Suprapubic skin (tissue), 4 donors: ENCODE results near the gene IKZF2. TPM values are rescaled to one million over a fixed set of nuclear protein-coding genes. Genes with fewer than 3 reads are reported as not detected.

Experiments used
- DNase-seq, 2 donors: peaks; one replicate each; pipeline ENCODE4 v3.0.0-alpha.2; 2019; ENCODE audit warnings: low spot score in 2 of 2
- H3K27ac ChIP-seq: fragments of 200-600 bp; sonication (generic); one replicate; pipeline ENCODE4 v1.5.1; 2019
- H3K27me3 ChIP-seq: fragments of 200-600 bp; sonication (generic); one replicate; pipeline ENCODE4 v1.5.1; 2019
- H3K36me3 ChIP-seq: fragments of 200-600 bp; sonication (generic); one replicate; pipeline ENCODE4 v1.5.1; 2019
- H3K4me1 ChIP-seq: fragments of 200-600 bp; sonication (generic); one replicate; pipeline ENCODE4 v1.5.1; 2019
- H3K4me3 ChIP-seq: fragments of 200-600 bp; sonication (generic); one replicate; pipeline ENCODE4 v1.5.1; 2019; ENCODE audit warnings: mild to moderate bottlenecking
- H3K9me3 ChIP-seq: fragments of 200-600 bp; sonication (generic); one replicate; pipeline ENCODE4 v1.5.1; 2019
- EP300 ChIP-seq: sonication (generic); formaldehyde crosslinking; IDR thresholded peaks from one replicate; pipeline ENCODE4 v1.6.1; 2017; ENCODE audit warnings: antibody characterized with exemption
- POLR2A ChIP-seq, 2 donors: fragments of 450-650 bp; IDR thresholded peaks; one replicate each; pipeline ENCODE4 v1.6.1; 2017; ENCODE audit warnings: antibody characterized with exemption in 2 of 2, mild to moderate bottlenecking in 2 of 2, moderate library complexity in 2 of 2
- POLR2AphosphoS5 ChIP-seq, 3 donors: sonication (generic); formaldehyde crosslinking; IDR thresholded peaks; one replicate each; pipeline ENCODE4 v1.6.1; 2017; ENCODE audit warnings: antibody characterized with exemption in 3 of 3
- WGBS: methylation state at CpG from one replicate; pipeline ENCODE4 v1.1.5; 2018; 5-methylcytosine and 5-hydroxymethylcytosine counted together
- total RNA-seq, 4 donors: library from RNA; depleted of rRNA; stranded (reverse); fragments of >200 nt; gene quantifications; one replicate each; pipeline ENCODE4 v1.1.0, GENCODE V29; 2016
- TF ChIP-seq, protein P1 (sequence below), 2 donors: fragments of 200-600 bp in 1 of 2; fragments of 450-650 bp in 1 of 2; sonication (generic) in 1 of 2; IDR thresholded peaks; one replicate each; pipeline ENCODE4 v1.5.1; 2016 to 2019; ENCODE audit warnings: antibody characterized with exemption in 2 of 2, mild to moderate bottlenecking in 1 of 2, moderate library complexity in 1 of 2

The IKZF2 gene
- total RNA-seq, 4 donors from 2014 or later, result 38.3 to 95.3 (median 66.5) TPM

- Histone ChIP-seq H3K36me3 (no peaks in the 10 kb centered on the region), H3K27ac (peak overlapping the region; percentile 96), H3K9me3 (no peaks in the 10 kb centered on the region), H3K4me1 (peaks cover 47% of the 10 kb centered on the region), H3K4me3 (peak overlapping the region; percentile 75), H3K27me3 (no peaks in the 10 kb centered on the region)
- WGBS, result 45% methylated on average over 2 of the region's 2 CpGs
- DNase-seq, result no peak
- TF ChIP-seq, protein P1, sequence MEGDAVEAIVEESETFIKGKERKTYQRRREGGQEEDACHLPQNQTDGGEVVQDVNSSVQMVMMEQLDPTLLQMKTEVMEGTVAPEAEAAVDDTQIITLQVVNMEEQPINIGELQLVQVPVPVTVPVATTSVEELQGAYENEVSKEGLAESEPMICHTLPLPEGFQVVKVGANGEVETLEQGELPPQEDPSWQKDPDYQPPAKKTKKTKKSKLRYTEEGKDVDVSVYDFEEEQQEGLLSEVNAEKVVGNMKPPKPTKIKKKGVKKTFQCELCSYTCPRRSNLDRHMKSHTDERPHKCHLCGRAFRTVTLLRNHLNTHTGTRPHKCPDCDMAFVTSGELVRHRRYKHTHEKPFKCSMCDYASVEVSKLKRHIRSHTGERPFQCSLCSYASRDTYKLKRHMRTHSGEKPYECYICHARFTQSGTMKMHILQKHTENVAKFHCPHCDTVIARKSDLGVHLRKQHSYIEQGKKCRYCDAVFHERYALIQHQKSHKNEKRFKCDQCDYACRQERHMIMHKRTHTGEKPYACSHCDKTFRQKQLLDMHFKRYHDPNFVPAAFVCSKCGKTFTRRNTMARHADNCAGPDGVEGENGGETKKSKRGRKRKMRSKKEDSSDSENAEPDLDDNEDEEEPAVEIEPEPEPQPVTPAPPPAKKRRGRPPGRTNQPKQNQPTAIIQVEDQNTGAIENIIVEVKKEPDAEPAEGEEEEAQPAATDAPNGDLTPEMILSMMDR (IDR thresholded peaks at IDR 0.05), result no peak
- TF ChIP-seq EP300 (no peak), POLR2A (IDR thresholded peaks at IDR 0.05) (no peak), POLR2AphosphoS5 (IDR thresholded peaks at IDR 0.05) (no peak)
Measured at GRCh38 chr2:213148572-213149261, 2.7 kb downstream of the IKZF2 start.

GRCh38 chr2:213147538-213147937, 3.9 kb downstream of the IKZF2 start:
- H3K36me3 ChIP-seq, result no peaks in the 10 kb centered on the region
- H3K4me1 ChIP-seq, result peaks cover 35% of the 10 kb centered on the region
- H3K27me3 ChIP-seq, result no peaks in the 10 kb centered on the region
- TF ChIP-seq, protein P1 (IDR thresholded peaks at IDR 0.05), result no peak
- TF ChIP-seq EP300, result no peak
- TF ChIP-seq POLR2AphosphoS5 (IDR thresholded peaks at IDR 0.05), result no peak
- no peak for TF ChIP-seq POLR2A (IDR thresholded peaks at IDR 0.05)
- no peak overlapping the region for H3K4me3 ChIP-seq
- WGBS, result 82% methylated on average over 2 of the region's 2 CpGs
- H3K9me3 ChIP-seq, result no peaks in the 10 kb centered on the region
- no peak overlapping the region for H3K27ac ChIP-seq
- no peak for DNase-seq

DNA sequence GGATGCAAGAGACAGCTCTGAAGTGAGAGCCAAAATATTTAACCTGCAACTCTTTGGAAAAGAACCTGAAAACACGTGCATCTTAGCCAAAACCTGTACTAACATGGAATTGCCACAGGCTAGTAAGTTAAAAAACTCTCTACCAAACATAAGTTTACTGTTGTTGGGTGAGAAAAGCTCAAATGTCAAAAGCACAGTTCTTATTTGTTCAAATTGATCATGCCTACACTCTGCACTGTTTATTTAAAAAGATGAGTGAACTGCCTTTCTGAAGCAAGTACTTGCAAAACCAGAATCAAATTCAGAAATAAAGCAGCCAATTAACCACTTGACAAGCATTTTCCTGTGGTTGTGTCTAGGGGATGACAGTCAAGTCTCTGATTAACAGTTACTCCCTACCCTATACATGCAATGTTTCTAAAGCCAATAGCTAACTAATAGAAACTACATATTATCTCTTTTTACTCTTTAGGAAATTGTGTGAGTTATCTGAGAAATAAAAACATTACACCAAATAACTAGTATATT, 5.6 kb downstream of the IKZF2 start:
- H3K27ac ChIP-seq, result no peak overlapping the region
- no peaks in the 10 kb centered on the region for H3K36me3 ChIP-seq
- H3K9me3 ChIP-seq, result no peaks in the 10 kb centered on the region
- DNase-seq, result no peak
- peaks cover 29% of the 10 kb centered on the region for H3K4me1 ChIP-seq
- no peaks in the 10 kb centered on the region for H3K27me3 ChIP-seq
- H3K4me3 ChIP-seq, result no peak overlapping the region
- 34% methylated on average over 1 of the region's 1 CpG for WGBS
- TF ChIP-seq, protein P1 (IDR thresholded peaks at IDR 0.05), result no peak
- TF ChIP-seq POLR2AphosphoS5 (IDR thresholded peaks at IDR 0.05), result no peak

DNA sequence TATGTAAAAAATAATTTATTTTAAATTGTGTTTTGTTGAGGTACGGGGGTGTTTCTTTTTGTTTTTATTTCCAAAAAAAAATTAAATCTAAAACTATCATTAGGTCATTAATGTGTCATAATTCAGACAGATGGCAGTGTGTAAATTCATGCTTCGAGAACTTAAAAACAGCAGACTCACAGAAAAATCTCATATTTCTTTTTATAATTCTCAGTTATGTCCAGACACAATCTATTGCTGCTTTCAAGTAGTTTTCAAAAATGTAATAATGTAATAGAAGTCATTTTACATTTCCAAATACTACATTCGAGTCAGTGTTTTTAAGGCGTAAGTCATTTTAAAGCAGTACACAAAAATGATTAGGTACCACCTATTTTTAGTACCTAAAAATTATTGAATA, 14.3 kb downstream of the IKZF2 start:
- no peak for DNase-seq
- Histone ChIP-seq H3K36me3 (no peaks in the 10 kb centered on the region), H3K27ac (no peak overlapping the region), H3K4me3 (no peak overlapping the region), H3K9me3 (no peaks in the 10 kb centered on the region), H3K4me1 (no peaks in the 10 kb centered on the region), H3K27me3 (no peaks in the 10 kb centered on the region)
- 90% methylated on average over 4 of the region's 4 CpGs for WGBS
- no peak for TF ChIP-seq POLR2A (IDR thresholded peaks at IDR 0.05)
- TF ChIP-seq, protein P1 (IDR thresholded peaks at IDR 0.05), result no peak
- TF ChIP-seq EP300, result no peak
- TF ChIP-seq POLR2AphosphoS5 (IDR thresholded peaks at IDR 0.05), result no peak

GRCh38 chr2:213129311-213129710, 22.1 kb downstream of the IKZF2 start:
- Histone ChIP-seq H3K36me3 (no peaks in the 10 kb centered on the region), H3K27ac (peak overlapping the region; percentile 7), H3K9me3 (no peaks in the 10 kb centered on the region), H3K27me3 (no peaks in the 10 kb centered on the region), H3K4me3 (no peak overlapping the region), H3K4me1 (peaks cover 7% of the 10 kb centered on the region)
- TF ChIP-seq EP300 (no peak), POLR2AphosphoS5 (IDR thresholded peaks at IDR 0.05) (no peak), POLR2A (IDR thresholded peaks at IDR 0.05) (no peak)
- TF ChIP-seq, protein P1 (IDR thresholded peaks at IDR 0.05), result no peak
- DNase-seq, result no peak
- WGBS, result 56% methylated on average over 5 of the region's 5 CpGs
